ENCODE data around the gene MSRB3. TPM values are rescaled to one million over a fixed set of nuclear protein-coding genes. Genes with fewer than 3 reads are reported as not detected.

MSRB3 gene
- polyA plus RNA-seq, 1 of the 3 experiments (the other 2 are of a cell fraction) = 24.3 TPM

- TF ChIP-seq REST (IDR thresholded peaks at IDR 0.05; ENCODE audit: low read depth, low read length) = no peak
Measured at GRCh38 chr12:65367396-65367795, 88.9 kb downstream of the MSRB3 start (continued).

DNA sequence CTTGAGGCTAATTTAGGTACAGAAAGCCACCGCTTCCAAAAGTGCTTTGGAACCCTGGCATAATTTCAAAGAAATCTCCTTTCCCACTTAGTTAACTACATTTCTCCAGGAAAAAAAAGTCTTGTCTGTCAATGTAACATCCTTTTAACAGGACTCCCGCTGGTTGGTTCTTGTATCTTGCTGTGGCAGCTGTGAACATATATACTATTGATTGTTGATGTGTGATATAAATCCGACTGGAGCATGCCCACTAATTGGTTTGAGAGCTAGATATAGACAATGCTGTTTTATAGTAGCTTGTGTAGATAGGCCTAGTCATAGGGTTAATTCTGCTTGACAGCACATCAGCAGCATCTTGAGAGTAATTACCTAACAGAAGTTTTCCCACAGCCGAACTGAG lies 89.6 kb downstream of the MSRB3 start:
- Histone ChIP-seq H2AFZ (ENCODE audit: low read depth) (no peak overlapping the region), H3K4me2 (no peak overlapping the region), H3K9me3 (no peaks in the 10 kb centered on the region), H3K4me3 (ENCODE audit: low read depth in 2 of 2, low read length in 1 of 2) (no peak overlapping the region), H3K27ac (ENCODE audit: low read depth in 2 of 2, low read length in 1 of 2) (no peak overlapping the region), H3F3A (replicated peaks; ENCODE audit: insufficient read depth) (peaks cover 2% of the 10 kb centered on the region), H3K9me2 (no peaks in the 10 kb centered on the region), H3K27me3 (ENCODE audit: insufficient read depth) (no peaks in the 10 kb centered on the region), H3K4me1 (ENCODE audit: control insufficient read depth in 1 of 2, insufficient read depth in 2 of 2, low read depth in 1 of 2, low read length in 1 of 2) (0 out of 4 replicates have a peak, but pooled peaks cover 0 to 6% of the 10 kb centered on the region in 2 experiments), H4K20me1 (ENCODE audit: insufficient read depth) (no peaks in the 10 kb centered on the region), H3K36me3 (replicated peaks in 1 of 2; ENCODE audit: control insufficient read depth in 1 of 2, insufficient read depth in 2 of 2, low read length in 1 of 2) (peaks cover 6 to 7% of the 10 kb centered on the region in 2 experiments), H3K9ac (no peak overlapping the region), H3K79me2 (ENCODE audit: insufficient read depth) (no peaks in the 10 kb centered on the region)
- DNase-seq = no peak
- WGBS (ENCODE audit: low lambda C conversion rate) = 59% methylated on average over 4 of the region's 4 CpGs
- ChIA-PET POLR2A (no interaction called here), CTCF (interaction anchor here (0.6 kb wide), 1 partner anchor 1266 kb away, joined by 3 read pairs; no protein-coding TSS in a partner anchor)
- TF ChIP-seq FOXM1 (IDR thresholded peaks at IDR 0.05; ENCODE audit: low read depth) (no peak), NFIC (IDR thresholded peaks at IDR 0.05; ENCODE audit: borderline replicate concordance) (no peak), REST (IDR thresholded peaks at IDR 0.05; ENCODE audit: low read depth, low read length) (no peak), RFX5 (IDR thresholded peaks at IDR 0.05; ENCODE audit: low read length) (no peak), SIN3A (IDR thresholded peaks at IDR 0.05; ENCODE audit: borderline replicate concordance, low read depth, low read length) (no peak), RCOR1 (IDR thresholded peaks at IDR 0.05; ENCODE audit: low read length) (no peak), JUND (IDR thresholded peaks at IDR 0.05) (no peak), FOXJ3 (CRISPR knock-in tag; IDR thresholded peaks at IDR 0.05) (no peak), TCF12 (IDR thresholded peaks at IDR 0.05) (no peak), EZH2phosphoT487 (IDR thresholded peaks at IDR 0.05; ENCODE audit: borderline replicate concordance, low read depth) (no peak), MEF2A (IDR thresholded peaks at IDR 0.05; ENCODE audit: borderline replicate concordance, low read depth) (no peak)
- TF ChIP-seq, protein P1, sequence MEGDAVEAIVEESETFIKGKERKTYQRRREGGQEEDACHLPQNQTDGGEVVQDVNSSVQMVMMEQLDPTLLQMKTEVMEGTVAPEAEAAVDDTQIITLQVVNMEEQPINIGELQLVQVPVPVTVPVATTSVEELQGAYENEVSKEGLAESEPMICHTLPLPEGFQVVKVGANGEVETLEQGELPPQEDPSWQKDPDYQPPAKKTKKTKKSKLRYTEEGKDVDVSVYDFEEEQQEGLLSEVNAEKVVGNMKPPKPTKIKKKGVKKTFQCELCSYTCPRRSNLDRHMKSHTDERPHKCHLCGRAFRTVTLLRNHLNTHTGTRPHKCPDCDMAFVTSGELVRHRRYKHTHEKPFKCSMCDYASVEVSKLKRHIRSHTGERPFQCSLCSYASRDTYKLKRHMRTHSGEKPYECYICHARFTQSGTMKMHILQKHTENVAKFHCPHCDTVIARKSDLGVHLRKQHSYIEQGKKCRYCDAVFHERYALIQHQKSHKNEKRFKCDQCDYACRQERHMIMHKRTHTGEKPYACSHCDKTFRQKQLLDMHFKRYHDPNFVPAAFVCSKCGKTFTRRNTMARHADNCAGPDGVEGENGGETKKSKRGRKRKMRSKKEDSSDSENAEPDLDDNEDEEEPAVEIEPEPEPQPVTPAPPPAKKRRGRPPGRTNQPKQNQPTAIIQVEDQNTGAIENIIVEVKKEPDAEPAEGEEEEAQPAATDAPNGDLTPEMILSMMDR (IDR thresholded peaks at IDR 0.05) = no peak
- TF ChIP-seq, protein P2, sequence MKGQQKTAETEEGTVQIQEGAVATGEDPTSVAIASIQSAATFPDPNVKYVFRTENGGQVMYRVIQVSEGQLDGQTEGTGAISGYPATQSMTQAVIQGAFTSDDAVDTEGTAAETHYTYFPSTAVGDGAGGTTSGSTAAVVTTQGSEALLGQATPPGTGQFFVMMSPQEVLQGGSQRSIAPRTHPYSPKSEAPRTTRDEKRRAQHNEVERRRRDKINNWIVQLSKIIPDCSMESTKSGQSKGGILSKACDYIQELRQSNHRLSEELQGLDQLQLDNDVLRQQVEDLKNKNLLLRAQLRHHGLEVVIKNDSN (IDR thresholded peaks at IDR 0.05; ENCODE audit: borderline replicate concordance, low read depth) = no peak
